Loucy (cell line): ENCODE results near the gene MMP24OS.

Experiments used
- H2AFZ ChIP-seq: fragments of 200-600 bp; sonication (generic); 2 replicates; pipeline ENCODE4 v1.6.0; 2016; ENCODE audit warnings: antibody characterized with exemption, mild to moderate bottlenecking, low read length, moderate library complexity
- H3F3A ChIP-seq: fragments of 200-600 bp; 2 replicates; pipeline ENCODE4 v1.6.0; 2016; ENCODE audit warnings: antibody characterized with exemption, low read depth, mild to moderate bottlenecking
- H3K27me3 ChIP-seq: fragments of 200-600 bp; sonication (generic); 2 replicates; pipeline ENCODE4 v1.6.1; 2014; ENCODE audit warnings: low read length, mild to moderate bottlenecking; ENCODE audit not compliant: insufficient read depth, poor library complexity, severe bottlenecking
- H3K36me3 ChIP-seq: fragments of 200-600 bp; sonication (generic); 2 replicates; pipeline ENCODE4 v1.6.1; 2016; ENCODE audit warnings: low read length; ENCODE audit not compliant: insufficient read depth
- H3K4me1 ChIP-seq: fragments of 200-600 bp; sonication (generic); 2 replicates; pipeline ENCODE4 v1.5.1; 2014; ENCODE audit warnings: low read length, mild to moderate bottlenecking; ENCODE audit not compliant: insufficient read depth, poor library complexity, severe bottlenecking
- H3K4me2 ChIP-seq: fragments of 200-600 bp; sonication (generic); 2 replicates; pipeline ENCODE4 v1.6.0; 2014; ENCODE audit warnings: antibody characterized with exemption, low read length, low read depth, mild to moderate bottlenecking; ENCODE audit not compliant: poor library complexity, severe bottlenecking
- H3K4me3 ChIP-seq: fragments of 200-600 bp; sonication (generic); 2 replicates; pipeline ENCODE4 v1.5.1; 2014; ENCODE audit warnings: low read length, mild to moderate bottlenecking, mixed read lengths; ENCODE audit not compliant: poor library complexity, severe bottlenecking
- H3K79me2 ChIP-seq: fragments of 200-600 bp; sonication (generic); 2 replicates; pipeline ENCODE4 v1.6.1; 2014; ENCODE audit warnings: low read length; ENCODE audit not compliant: insufficient read depth
- H3K9ac ChIP-seq: fragments of 200-600 bp; sonication (generic); 2 replicates; pipeline ENCODE4 v1.6.0; 2014; ENCODE audit warnings: mild to moderate bottlenecking, low read depth, low read length, moderate library complexity; ENCODE audit not compliant: poor library complexity, severe bottlenecking
- H3K9me2 ChIP-seq: fragments of 200-600 bp; sonication (generic); replicated peaks from 2 replicates; pipeline ENCODE4 v1.6.1; 2016; ENCODE audit warnings: low read depth, low read length, mixed read lengths
- H3K9me3 ChIP-seq: fragments of 200-600 bp; sonication (generic); 2 replicates; pipeline ENCODE4 v1.6.1; 2014; ENCODE audit warnings: mild to moderate bottlenecking, antibody characterized with exemption, low read length, low read depth; ENCODE audit not compliant: insufficient read depth
- H4K20me1 ChIP-seq: fragments of 200-600 bp; sonication (generic); 2 replicates; pipeline ENCODE4 v1.6.0; 2014; ENCODE audit warnings: antibody characterized with exemption, low read length, mild to moderate bottlenecking; ENCODE audit not compliant: insufficient read depth, poor library complexity, severe bottlenecking
- CTCF ChIP-seq: fragments of 200-600 bp; sonication (generic); conservative IDR thresholded peaks from 2 replicates; pipeline ENCODE4 v1.5.1; 2014; ENCODE audit warnings: mild to moderate bottlenecking, antibody characterized with exemption, low read length
- EZH2phosphoT487 ChIP-seq: fragments of 200-600 bp; IDR thresholded peaks from 2 replicates; pipeline ENCODE4 v1.6.1; 2018; ENCODE audit warnings: antibody characterized with exemption, mild to moderate bottlenecking, moderate library complexity, borderline replicate concordance

Gene MMP24OS

GRCh38 chr20:35290887-35291417 lies 13.0 kb upstream of the MMP24OS start:
- no peaks in the 10 kb centered on the region for H3K36me3 ChIP-seq
- no peak overlapping the region for H3K9ac ChIP-seq
- H3K4me1 ChIP-seq, result no peaks in the 10 kb centered on the region
- H2AFZ ChIP-seq, result no peak overlapping the region
- no peak overlapping the region for H3K4me2 ChIP-seq
- no peaks in the 10 kb centered on the region for H3F3A ChIP-seq
- no peak overlapping the region for H3K4me3 ChIP-seq
- no peaks in the 10 kb centered on the region for H3K9me2 ChIP-seq
- TF ChIP-seq CTCF, result no peak
- no peak for TF ChIP-seq EZH2phosphoT487
- no peaks in the 10 kb centered on the region for H3K9me3 ChIP-seq
- no peaks in the 10 kb centered on the region for H3K79me2 ChIP-seq
- H3K27me3 ChIP-seq, result no peaks in the 10 kb centered on the region
- H4K20me1 ChIP-seq, result no peaks in the 10 kb centered on the region

GRCh38 chr20:35290186-35290886 lies 12.4 kb upstream of the MMP24OS start:
- H3K9ac ChIP-seq, result no peak overlapping the region

DNA sequence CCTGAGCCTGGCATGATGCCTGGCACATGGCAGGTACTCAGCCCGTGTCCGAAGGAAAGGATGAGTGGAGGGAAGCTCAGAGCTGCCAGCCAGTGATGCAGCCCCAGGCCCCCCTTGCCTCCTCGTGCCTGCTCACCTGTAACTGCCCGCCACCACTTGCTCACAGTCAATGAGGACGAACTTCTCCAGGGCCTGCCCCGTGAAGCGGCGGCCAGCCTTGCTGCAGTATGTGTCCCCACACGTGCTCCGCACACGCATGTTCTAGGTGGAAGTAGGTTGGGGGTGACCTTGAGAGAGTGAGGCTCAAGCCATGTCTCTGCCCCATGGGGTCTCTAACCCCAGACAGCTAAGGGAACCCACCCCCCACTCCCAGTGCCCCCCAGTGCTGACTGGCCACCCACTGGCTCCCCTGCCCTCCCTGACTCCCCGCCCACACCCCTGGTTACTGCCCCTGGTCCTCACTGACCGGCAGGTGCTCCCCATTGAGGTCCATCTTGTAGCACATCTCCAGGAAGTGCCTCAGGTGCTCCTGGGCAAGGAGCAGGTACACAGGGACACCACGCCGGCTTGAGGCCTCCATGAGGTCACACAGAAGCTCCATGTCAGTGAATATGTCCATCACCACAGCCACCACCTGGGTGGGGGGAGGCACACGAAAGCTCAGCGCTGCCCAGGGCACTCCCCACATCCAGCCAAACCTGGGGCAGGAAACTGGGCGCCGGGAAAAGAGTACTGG lies 10.6 kb upstream of the MMP24OS start:
- Histone ChIP-seq H3K79me2 (peaks cover 10% of the 10 kb centered on the region), H2AFZ (no peak overlapping the region), H4K20me1 (peaks cover 10% of the 10 kb centered on the region), H3F3A (no peaks in the 10 kb centered on the region), H3K27me3 (no peaks in the 10 kb centered on the region), H3K4me3 (no peak overlapping the region), H3K9me3 (no peaks in the 10 kb centered on the region), H3K9me2 (no peaks in the 10 kb centered on the region), H3K9ac (no peak overlapping the region), H3K36me3 (no peaks in the 10 kb centered on the region), H3K4me2 (no peak overlapping the region), H3K4me1 (peaks cover 7% of the 10 kb centered on the region)
- TF ChIP-seq CTCF (no peak), EZH2phosphoT487 (no peak)

More at GRCh38 chr20:35290186-35290886, 12.4 kb upstream of the MMP24OS start:
- Histone ChIP-seq H3K4me2 (no peak overlapping the region), H3K79me2 (no peaks in the 10 kb centered on the region), H3K4me3 (no peak overlapping the region), H3K27me3 (no peaks in the 10 kb centered on the region), H3K9me3 (no peaks in the 10 kb centered on the region), H3F3A (no peaks in the 10 kb centered on the region), H3K9me2 (no peaks in the 10 kb centered on the region), H4K20me1 (no peaks in the 10 kb centered on the region), H3K4me1 (no peaks in the 10 kb centered on the region), H3K36me3 (no peaks in the 10 kb centered on the region), H2AFZ (no peak overlapping the region)
- TF ChIP-seq EZH2phosphoT487, result no peak
- no peak for TF ChIP-seq CTCF
